Measurements from ENCODE around the gene ZNF169.
"Not testable (repeated sequence)": the region's sequence is repeated elsewhere in the genome, so short reads cannot be mapped to it uniquely, and the experiment has no call there.

Gene ZNF169

DNA sequence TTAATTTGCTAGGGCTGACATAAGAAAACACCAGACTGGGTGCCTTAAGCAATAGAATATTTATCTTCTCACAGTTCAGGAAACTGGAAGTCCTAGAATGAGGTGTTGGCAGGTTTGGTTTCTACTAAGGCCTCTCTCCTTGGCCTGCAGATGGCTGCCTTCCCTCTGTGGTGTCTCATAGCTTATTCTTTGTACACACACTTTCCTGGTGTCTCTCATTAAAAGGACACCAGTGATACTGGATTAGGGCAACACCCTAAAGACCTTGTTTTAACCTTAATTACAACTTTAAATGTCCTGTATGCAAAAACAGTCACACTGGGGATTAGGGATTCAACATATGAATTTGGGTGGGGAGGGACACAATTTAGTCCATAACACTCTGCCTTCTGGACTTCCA, 44.2 kb downstream of the ZNF169 start:
- Histone ChIP-seq H2BK120ac (ENCODE audit: low read depth, low read length) (no peak overlapping the region), H3K23ac (ENCODE audit: low read length) (no peak overlapping the region)

DNA sequence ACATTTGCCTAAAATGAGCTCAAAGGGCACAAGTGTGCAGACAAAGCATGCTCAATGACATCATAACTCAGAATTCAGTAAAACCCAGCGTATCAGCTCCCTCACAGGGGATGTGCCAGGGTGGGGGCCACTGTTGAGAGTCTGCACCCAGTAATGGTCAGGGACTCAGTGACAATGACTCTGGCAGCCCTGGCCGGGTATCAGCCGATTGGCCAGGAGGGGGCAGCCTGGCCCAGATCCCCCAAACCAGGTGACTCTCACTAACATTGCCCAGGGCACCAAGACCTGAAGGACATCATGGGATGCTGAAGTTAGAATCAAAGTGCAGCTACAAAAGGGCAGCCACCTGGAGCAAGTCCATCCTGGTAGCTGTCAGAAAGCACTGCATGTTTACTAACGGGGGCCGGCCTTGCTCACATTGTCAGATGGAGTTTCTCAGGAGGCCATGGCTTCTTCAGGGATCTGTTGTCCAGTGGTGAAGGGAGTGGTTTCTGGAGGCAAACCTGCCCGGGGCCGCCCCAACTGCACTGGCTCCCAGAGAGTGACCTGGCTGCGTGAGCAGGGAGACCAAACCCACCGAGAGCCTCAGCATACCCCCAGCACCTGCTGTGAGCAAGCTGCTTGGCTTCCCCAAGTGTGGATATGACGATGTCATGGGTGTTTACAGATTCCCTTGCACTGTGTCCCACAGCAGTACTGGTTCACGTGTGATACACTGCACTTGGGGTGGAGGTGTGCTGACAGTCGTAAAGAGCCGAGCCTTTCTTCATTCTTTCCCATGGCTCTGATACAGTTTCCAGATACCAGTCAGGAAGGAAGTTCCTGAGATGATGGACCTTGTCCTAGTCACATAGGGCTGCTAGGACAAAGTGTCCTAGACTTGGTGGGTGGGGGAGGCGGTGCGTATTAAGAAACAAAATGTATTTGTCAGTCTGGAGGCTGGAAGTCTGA, 56.2 kb downstream of the ZNF169 start:
- H3K9ac ChIP-seq (ENCODE audit: low read length); H3K4me3 ChIP-seq (ENCODE audit: low read length); H3K18ac ChIP-seq (ENCODE audit: low read length); H2BK15ac ChIP-seq (replicated peaks; ENCODE audit: low read depth); H3K36me3 ChIP-seq (ENCODE audit: control insufficient read depth, insufficient read depth, low read length); H4K5ac ChIP-seq (ENCODE audit: low read length); H2BK5ac ChIP-seq (ENCODE audit: low read length); H4K8ac ChIP-seq (ENCODE audit: low read depth, low read length); H2AK5ac ChIP-seq (ENCODE audit: low read length); H3K27me3 ChIP-seq (ENCODE audit: insufficient read depth, low read length, poor library complexity); H3K79me2 ChIP-seq (ENCODE audit: control insufficient read depth, insufficient read depth, low read length); H3K4ac ChIP-seq (ENCODE audit: low read depth, low read length); DNase-seq; H3K79me1 ChIP-seq (ENCODE audit: low read length); H3K27ac ChIP-seq (ENCODE audit: low read depth, low read length); H3K4me2 ChIP-seq (ENCODE audit: low read length); H2BK120ac ChIP-seq (ENCODE audit: low read depth, low read length); H3K4me1 ChIP-seq (ENCODE audit: control insufficient read depth, low read depth, low read length); H3K56ac ChIP-seq (ENCODE audit: low read length); H3K23ac ChIP-seq (ENCODE audit: low read length): not testable (repeated sequence)
- WGBS (ENCODE audit: extremely low coverage, insufficient coverage, low lambda C conversion rate): no CpG with 5 or more reads among the region's 15 CpGs

More for the DNA sequence above, 44.2 kb downstream of the ZNF169 start:
- no peak overlapping the region for H3K27ac ChIP-seq (ENCODE audit: low read depth, low read length)
- no peak for DNase-seq
- H4K5ac ChIP-seq (ENCODE audit: low read length): no peak overlapping the region
- H2AK5ac ChIP-seq (ENCODE audit: low read length): no peak overlapping the region
- H2BK5ac ChIP-seq (ENCODE audit: low read length): no peak overlapping the region
- H3K4me1 ChIP-seq (ENCODE audit: control insufficient read depth, low read depth, low read length): no peaks in the 10 kb centered on the region
- no peak overlapping the region for H3K4me2 ChIP-seq (ENCODE audit: low read length)
- H3K56ac ChIP-seq (ENCODE audit: low read length): no peak overlapping the region
- no peak overlapping the region for H3K4ac ChIP-seq (ENCODE audit: low read depth, low read length)
- no peak overlapping the region for H3K4me3 ChIP-seq (ENCODE audit: low read length)
- H4K8ac ChIP-seq (ENCODE audit: low read depth, low read length): no peak overlapping the region
- no peak overlapping the region for H2BK15ac ChIP-seq (replicated peaks; ENCODE audit: low read depth)
- H3K18ac ChIP-seq (ENCODE audit: low read length): no peak overlapping the region
- no peaks in the 10 kb centered on the region for H3K36me3 ChIP-seq (ENCODE audit: control insufficient read depth, insufficient read depth, low read length)
- H3K9ac ChIP-seq (ENCODE audit: low read length): no peak overlapping the region
- H3K27me3 ChIP-seq (ENCODE audit: insufficient read depth, low read length, poor library complexity): no peaks in the 10 kb centered on the region
- H3K79me2 ChIP-seq (ENCODE audit: control insufficient read depth, insufficient read depth, low read length): no peaks in the 10 kb centered on the region
- no peaks in the 10 kb centered on the region for H3K79me1 ChIP-seq (ENCODE audit: low read length)

- H3K18ac ChIP-seq (ENCODE audit: low read length); H3K9ac ChIP-seq (ENCODE audit: low read length); H4K8ac ChIP-seq (ENCODE audit: low read depth, low read length); H3K4me1 ChIP-seq (ENCODE audit: control insufficient read depth, low read depth, low read length); H2BK120ac ChIP-seq (ENCODE audit: low read depth, low read length); H3K27ac ChIP-seq (ENCODE audit: low read depth, low read length); H3K4me2 ChIP-seq (ENCODE audit: low read length); H4K5ac ChIP-seq (ENCODE audit: low read length); H2BK15ac ChIP-seq (replicated peaks; ENCODE audit: low read depth); H3K79me1 ChIP-seq (ENCODE audit: low read length); H3K36me3 ChIP-seq (ENCODE audit: control insufficient read depth, insufficient read depth, low read length); DNase-seq; H3K4ac ChIP-seq (ENCODE audit: low read depth, low read length); H3K27me3 ChIP-seq (ENCODE audit: insufficient read depth, low read length, poor library complexity); H3K23ac ChIP-seq (ENCODE audit: low read length); H3K4me3 ChIP-seq (ENCODE audit: low read length); H3K56ac ChIP-seq (ENCODE audit: low read length); H2BK5ac ChIP-seq (ENCODE audit: low read length); H3K79me2 ChIP-seq (ENCODE audit: control insufficient read depth, insufficient read depth, low read length); H2AK5ac ChIP-seq (ENCODE audit: low read length): not testable (repeated sequence)
- no CpG with 5 or more reads among the region's 5 CpGs for WGBS (ENCODE audit: extremely low coverage, insufficient coverage, low lambda C conversion rate)
Measured at GRCh38 chr9:94316236-94316635, 57.1 kb downstream of the ZNF169 start.

DNA sequence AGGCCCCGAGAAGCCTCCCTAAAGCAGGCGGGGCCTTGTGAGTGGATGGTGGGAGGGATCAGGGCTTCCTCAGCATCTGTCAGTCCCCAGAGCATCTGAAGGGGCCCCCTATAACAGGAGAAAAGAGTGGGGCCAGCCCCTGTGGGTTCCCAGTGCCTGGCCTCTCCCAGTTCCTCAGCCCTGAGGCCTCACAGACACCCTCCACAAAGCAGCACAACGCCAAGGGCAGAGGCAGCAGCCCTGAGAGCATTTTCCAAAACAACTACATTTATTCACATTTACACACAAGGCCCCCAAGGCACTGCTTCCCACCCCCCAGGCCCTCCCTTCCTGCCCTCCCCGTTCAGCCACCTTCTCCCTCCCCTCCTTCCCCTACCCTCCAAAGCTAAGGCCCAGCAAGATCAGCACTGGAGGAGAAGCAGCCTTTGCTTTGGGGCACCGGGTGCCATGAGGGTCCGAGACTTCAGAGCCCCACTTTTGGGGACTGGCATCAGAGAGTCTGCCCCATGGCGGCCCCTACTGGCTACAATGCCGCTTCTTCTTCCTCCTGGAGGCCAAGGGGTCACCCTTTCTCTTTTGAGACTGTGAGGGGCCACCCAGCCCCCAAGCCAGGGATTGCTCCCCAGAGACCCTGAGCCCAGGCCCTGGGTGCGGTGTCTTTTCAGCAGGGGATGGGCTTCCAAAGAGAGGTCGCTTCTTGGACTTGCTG, 59.0 kb downstream of the ZNF169 start:
- not testable (repeated sequence) for H3K56ac ChIP-seq (ENCODE audit: low read length); H3K79me1 ChIP-seq (ENCODE audit: low read length); H4K5ac ChIP-seq (ENCODE audit: low read length); DNase-seq; H3K27ac ChIP-seq (ENCODE audit: low read depth, low read length); H3K79me2 ChIP-seq (ENCODE audit: control insufficient read depth, insufficient read depth, low read length); H3K4me3 ChIP-seq (ENCODE audit: low read length); H3K9ac ChIP-seq (ENCODE audit: low read length); H3K4ac ChIP-seq (ENCODE audit: low read depth, low read length); H3K18ac ChIP-seq (ENCODE audit: low read length); H2BK15ac ChIP-seq (replicated peaks; ENCODE audit: low read depth); H3K36me3 ChIP-seq (ENCODE audit: control insufficient read depth, insufficient read depth, low read length); H2BK120ac ChIP-seq (ENCODE audit: low read depth, low read length); H3K4me2 ChIP-seq (ENCODE audit: low read length); H2BK5ac ChIP-seq (ENCODE audit: low read length); H2AK5ac ChIP-seq (ENCODE audit: low read length); H4K8ac ChIP-seq (ENCODE audit: low read depth, low read length); H3K23ac ChIP-seq (ENCODE audit: low read length); H3K27me3 ChIP-seq (ENCODE audit: insufficient read depth, low read length, poor library complexity); H3K4me1 ChIP-seq (ENCODE audit: control insufficient read depth, low read depth, low read length)
- WGBS (ENCODE audit: extremely low coverage, insufficient coverage, low lambda C conversion rate): no CpG with 5 or more reads among the region's 10 CpGs

DNA sequence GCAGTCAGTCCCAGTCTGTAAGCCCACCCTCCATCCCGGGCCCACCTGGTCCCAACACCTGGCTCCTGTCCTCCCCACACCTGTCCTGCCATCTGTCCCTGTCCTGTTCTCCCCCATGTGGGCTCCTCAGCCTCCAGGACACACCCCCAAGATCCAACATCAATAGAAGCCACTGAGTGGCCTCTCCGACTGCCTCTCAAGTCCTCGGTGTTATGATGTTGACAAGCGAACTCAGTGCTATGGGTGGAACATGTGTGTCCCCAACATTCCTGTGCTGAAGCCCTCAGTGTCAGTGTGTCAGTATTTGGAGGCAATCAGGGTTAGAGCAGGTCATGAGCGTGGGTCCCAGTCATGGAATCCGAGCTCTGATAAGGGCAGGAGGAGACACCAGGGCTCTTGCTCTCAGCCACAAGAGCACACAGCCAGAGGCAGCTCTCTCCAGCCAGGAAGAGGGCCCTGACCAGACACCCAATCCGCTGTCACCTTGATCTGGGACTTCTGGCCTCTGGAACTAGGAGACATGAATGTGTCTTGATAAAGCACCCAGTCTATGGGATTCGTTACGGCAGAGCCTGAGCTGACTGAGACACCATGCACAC, 63.3 kb downstream of the ZNF169 start:
- no CpG with 5 or more reads among the region's 9 CpGs for WGBS (ENCODE audit: extremely low coverage, insufficient coverage, low lambda C conversion rate)

More for the DNA sequence above, 63.3 kb downstream of the ZNF169 start:
- not testable (repeated sequence) for H4K8ac ChIP-seq (ENCODE audit: low read depth, low read length); H3K4ac ChIP-seq (ENCODE audit: low read depth, low read length); H3K4me3 ChIP-seq (ENCODE audit: low read length); H4K5ac ChIP-seq (ENCODE audit: low read length); H2BK5ac ChIP-seq (ENCODE audit: low read length); H3K18ac ChIP-seq (ENCODE audit: low read length); H3K79me2 ChIP-seq (ENCODE audit: control insufficient read depth, insufficient read depth, low read length); H3K27ac ChIP-seq (ENCODE audit: low read depth, low read length); H3K4me2 ChIP-seq (ENCODE audit: low read length); H3K56ac ChIP-seq (ENCODE audit: low read length); H3K36me3 ChIP-seq (ENCODE audit: control insufficient read depth, insufficient read depth, low read length); H3K27me3 ChIP-seq (ENCODE audit: insufficient read depth, low read length, poor library complexity); H2BK120ac ChIP-seq (ENCODE audit: low read depth, low read length); DNase-seq; H3K79me1 ChIP-seq (ENCODE audit: low read length); H2AK5ac ChIP-seq (ENCODE audit: low read length); H3K9ac ChIP-seq (ENCODE audit: low read length); H2BK15ac ChIP-seq (replicated peaks; ENCODE audit: low read depth); H3K4me1 ChIP-seq (ENCODE audit: control insufficient read depth, low read depth, low read length); H3K23ac ChIP-seq (ENCODE audit: low read length)

All from mesendoderm (in vitro differentiated cells).